Right atrium auricular region (tissue), 2 donors: ENCODE measurements around the gene TINAG. TPM values are rescaled to one million over a fixed set of nuclear protein-coding genes. Genes with fewer than 3 reads are reported as not detected.

ENCODE experiments used
- DNase-seq: peaks from one replicate; pipeline ENCODE4 v3.0.0-alpha.2; 2019; ENCODE audit warnings: low spot score
- H3K27ac ChIP-seq, 2 donors: fragments of 200-600 bp; sonication (generic); 1 replicate in 1 of 2; 2 replicates in 1 of 2; pipeline ENCODE4 v1.5.1; 2016 to 2019
- H3K27me3 ChIP-seq, 2 donors: fragments of 200-600 bp; sonication (generic); one replicate each; pipeline versions ENCODE4 v1.5.1 to v1.6.0; 2017 to 2019
- H3K36me3 ChIP-seq: fragments of 200-600 bp; sonication (generic); one replicate; pipeline ENCODE4 v1.5.1; 2016
- H3K4me1 ChIP-seq, 2 donors: fragments of 200-600 bp; sonication (generic); one replicate each; pipeline versions ENCODE4 v1.5.1 to v1.6.0; 2017 to 2019
- H3K4me3 ChIP-seq, 2 donors: fragments of 200-600 bp; sonication (generic); 1 replicate in 1 of 2; 2 replicates in 1 of 2; pipeline ENCODE4 v1.5.1; 2017 to 2019; ENCODE audit warnings: mild to moderate bottlenecking in 1 of 2, moderate library complexity in 1 of 2
- H3K9me3 ChIP-seq, 2 donors: fragments of 200-600 bp; sonication (generic); one replicate each; pipeline ENCODE4 v1.5.1; 2019
- total RNA-seq, 2 donors: library from RNA; depleted of rRNA; stranded (reverse); fragments of >200 nt; gene quantifications; one replicate each; pipeline ENCODE4 v1.1.0, GENCODE V29; 2016
- TF ChIP-seq, protein P1 (sequence below), 2 donors: fragments of 200-600 bp; sonication (generic); IDR thresholded peaks; one replicate each; pipeline ENCODE4 v1.5.1; 2019; ENCODE audit warnings: antibody characterized with exemption in 2 of 2

The TINAG gene
- total RNA-seq, 2 donors from 2014 or later: 0.51 TPM; not detected in 1

DNA sequence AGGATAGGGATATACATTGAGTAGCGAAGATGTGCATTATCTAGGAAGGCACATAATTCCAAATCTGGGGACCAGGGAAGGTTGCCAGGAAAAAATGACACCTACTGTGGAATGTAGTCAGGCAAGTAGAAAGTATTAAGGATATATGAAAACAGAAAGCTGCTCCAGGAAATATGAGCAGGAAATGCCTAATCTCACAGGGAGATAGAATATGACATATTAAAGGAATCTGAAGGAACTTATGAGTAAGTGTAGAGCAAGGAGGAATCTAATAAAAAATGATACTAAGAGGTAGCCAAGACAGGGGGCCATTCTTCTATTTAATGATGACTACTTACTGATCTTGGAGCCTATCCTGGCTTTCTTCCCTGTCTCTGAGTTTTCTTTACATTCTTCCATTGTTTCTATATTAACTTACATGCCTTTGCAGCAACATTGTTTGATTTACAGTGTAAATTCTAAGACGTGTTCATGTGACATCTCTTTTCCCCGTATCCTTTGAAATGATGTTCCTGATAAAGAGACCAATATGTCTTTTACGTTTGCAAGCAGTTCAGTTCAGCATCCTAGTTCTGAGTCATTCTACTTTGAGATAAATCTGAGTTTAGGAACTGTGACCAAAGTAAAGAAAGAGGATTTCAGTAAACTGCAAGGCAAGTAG is 58.6 kb downstream of the TINAG start:
- TF ChIP-seq, protein P1, sequence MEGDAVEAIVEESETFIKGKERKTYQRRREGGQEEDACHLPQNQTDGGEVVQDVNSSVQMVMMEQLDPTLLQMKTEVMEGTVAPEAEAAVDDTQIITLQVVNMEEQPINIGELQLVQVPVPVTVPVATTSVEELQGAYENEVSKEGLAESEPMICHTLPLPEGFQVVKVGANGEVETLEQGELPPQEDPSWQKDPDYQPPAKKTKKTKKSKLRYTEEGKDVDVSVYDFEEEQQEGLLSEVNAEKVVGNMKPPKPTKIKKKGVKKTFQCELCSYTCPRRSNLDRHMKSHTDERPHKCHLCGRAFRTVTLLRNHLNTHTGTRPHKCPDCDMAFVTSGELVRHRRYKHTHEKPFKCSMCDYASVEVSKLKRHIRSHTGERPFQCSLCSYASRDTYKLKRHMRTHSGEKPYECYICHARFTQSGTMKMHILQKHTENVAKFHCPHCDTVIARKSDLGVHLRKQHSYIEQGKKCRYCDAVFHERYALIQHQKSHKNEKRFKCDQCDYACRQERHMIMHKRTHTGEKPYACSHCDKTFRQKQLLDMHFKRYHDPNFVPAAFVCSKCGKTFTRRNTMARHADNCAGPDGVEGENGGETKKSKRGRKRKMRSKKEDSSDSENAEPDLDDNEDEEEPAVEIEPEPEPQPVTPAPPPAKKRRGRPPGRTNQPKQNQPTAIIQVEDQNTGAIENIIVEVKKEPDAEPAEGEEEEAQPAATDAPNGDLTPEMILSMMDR (IDR thresholded peaks at IDR 0.05): no peak
- Histone ChIP-seq H3K4me1 (no peaks in the 10 kb centered on the region), H3K27ac (no peak overlapping the region), H3K9me3 (no peaks in the 10 kb centered on the region), H3K36me3 (no peaks in the 10 kb centered on the region), H3K4me3 (no peak overlapping the region), H3K27me3 (no peaks in the 10 kb centered on the region)
- DNase-seq: no peak

DNA sequence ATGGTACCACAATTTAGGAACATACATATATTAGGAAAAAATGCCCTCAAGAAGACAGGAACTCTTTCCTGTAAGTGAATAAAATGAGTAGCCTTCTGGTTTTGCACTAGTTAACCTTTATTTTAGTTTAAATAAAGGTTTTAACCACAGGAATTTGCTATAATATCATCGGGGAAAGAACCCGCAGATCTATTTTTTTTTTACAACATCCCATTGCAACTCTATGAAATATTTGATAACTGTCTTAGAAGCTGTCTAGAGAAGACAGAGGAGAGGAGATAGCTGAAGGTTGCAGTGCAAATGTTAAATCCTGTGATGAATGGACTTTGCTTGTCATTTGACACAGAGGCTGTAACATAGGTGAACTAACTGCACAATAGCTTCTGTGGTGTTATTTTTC is 69.5 kb downstream of the TINAG start:
- H3K4me3 ChIP-seq: no peak overlapping the region
- TF ChIP-seq, protein P1 (IDR thresholded peaks at IDR 0.05): no peak
- H3K27ac ChIP-seq: no peak overlapping the region
- H3K9me3 ChIP-seq: no peaks in the 10 kb centered on the region
- no peaks in the 10 kb centered on the region for H3K36me3 ChIP-seq
- H3K27me3 ChIP-seq: no peaks in the 10 kb centered on the region
- no peaks in the 10 kb centered on the region for H3K4me1 ChIP-seq
- DNase-seq: no peak

DNA sequence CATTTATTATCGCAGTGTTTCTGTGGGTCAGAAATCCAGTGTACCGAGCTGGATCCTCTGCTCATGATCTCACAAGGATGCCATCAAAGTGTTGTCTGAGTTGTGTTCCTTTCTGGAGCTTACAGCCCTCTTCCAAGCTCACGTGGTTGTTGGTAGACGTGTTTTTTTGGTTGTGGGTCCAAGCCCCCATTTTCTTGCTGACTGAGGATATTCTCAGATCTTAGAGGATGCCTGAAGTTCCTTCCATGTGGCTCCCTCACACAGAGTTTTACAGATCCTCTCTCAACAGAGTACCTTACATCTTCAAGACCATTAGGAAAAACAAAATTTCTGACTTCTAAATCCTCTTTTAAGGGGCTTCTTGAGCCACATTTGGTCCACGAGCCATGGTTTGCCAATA is 78.1 kb downstream of the TINAG start:
- no peak overlapping the region for H3K4me3 ChIP-seq
- no peaks in the 10 kb centered on the region for H3K9me3 ChIP-seq
- no peaks in the 10 kb centered on the region for H3K36me3 ChIP-seq
- no peaks in the 10 kb centered on the region for H3K4me1 ChIP-seq
- H3K27me3 ChIP-seq: no peaks in the 10 kb centered on the region
- H3K27ac ChIP-seq: no peak overlapping the region
- DNase-seq: no peak
- TF ChIP-seq, protein P1 (IDR thresholded peaks at IDR 0.05): no peak

DNA sequence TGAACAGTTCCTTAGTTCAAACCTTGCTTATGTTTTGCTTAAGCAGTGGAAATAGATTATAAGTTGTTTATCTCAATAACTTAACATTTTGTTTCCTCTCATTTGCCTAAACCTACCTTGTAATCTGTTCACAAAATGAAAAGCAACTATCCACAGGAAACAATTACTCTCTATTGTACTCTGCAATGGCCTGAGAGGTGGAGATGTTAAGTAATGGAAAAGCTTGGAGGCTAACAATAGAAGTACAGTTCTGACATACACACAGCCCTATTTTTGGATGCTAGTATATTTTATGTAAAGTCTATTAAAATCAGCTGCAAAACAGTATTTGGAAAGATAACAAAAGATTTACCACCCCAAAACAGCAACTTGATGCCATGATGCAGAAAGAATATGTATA is 82.1 kb downstream of the TINAG start:
- TF ChIP-seq, protein P1 (IDR thresholded peaks at IDR 0.05): no peak
- Histone ChIP-seq H3K36me3 (no peaks in the 10 kb centered on the region), H3K4me1 (no peaks in the 10 kb centered on the region), H3K27me3 (no peaks in the 10 kb centered on the region), H3K9me3 (peaks cover 0 to 3% of the 10 kb centered on the region in 2 donors), H3K27ac (no peak overlapping the region), H3K4me3 (no peak overlapping the region)
- DNase-seq: no peak

DNA sequence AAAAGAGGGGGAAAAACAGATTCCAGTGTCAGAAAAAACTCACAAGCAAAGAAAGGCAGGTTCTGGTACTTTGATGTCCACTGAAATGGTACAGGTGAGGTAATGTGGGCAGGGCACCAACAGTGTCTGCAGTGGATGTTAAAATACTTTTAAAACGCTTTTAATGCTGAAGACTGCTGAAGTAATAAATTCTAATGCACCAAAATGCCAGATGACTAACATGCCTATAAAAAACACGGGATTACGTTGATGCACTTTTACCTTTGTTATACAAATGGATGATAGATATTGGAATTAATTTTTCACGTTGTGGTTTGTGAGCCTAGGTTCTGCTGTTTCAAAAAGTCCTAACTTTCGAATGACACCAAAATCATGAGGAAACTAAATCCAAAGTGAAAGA is 83.3 kb downstream of the TINAG start:
- no peaks in the 10 kb centered on the region for H3K4me1 ChIP-seq
- H3K36me3 ChIP-seq: no peaks in the 10 kb centered on the region
- peaks cover 0 to 3% of the 10 kb centered on the region in 2 donors for H3K9me3 ChIP-seq
- TF ChIP-seq, protein P1 (IDR thresholded peaks at IDR 0.05): no peak
- H3K27me3 ChIP-seq: no peaks in the 10 kb centered on the region
- DNase-seq: no peak
- no peak overlapping the region for H3K27ac ChIP-seq
- no peak overlapping the region for H3K4me3 ChIP-seq

DNA sequence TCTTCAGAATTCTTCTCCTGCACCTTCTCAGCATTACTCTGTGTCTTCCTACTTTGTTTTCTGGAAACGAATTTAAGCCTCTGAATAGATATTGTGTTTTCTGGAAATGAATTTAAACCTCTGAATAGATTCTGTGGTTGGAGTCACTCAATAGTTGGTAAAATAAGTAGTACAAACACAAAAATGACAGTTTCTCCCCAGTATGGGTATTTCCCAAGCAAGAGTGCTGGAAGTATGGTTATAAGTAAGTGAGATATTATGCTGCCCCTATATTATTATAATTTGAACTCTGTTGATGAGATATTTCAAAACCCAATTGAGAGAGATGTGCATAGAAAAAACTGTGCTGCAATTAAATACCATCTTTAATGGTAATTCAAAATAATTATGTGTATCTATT is 94.9 kb downstream of the TINAG start:
- Histone ChIP-seq H3K27ac (no peak overlapping the region), H3K4me3 (no peak overlapping the region), H3K4me1 (no peaks in the 10 kb centered on the region), H3K27me3 (no peaks in the 10 kb centered on the region), H3K36me3 (no peaks in the 10 kb centered on the region), H3K9me3 (no peaks in the 10 kb centered on the region)
- TF ChIP-seq, protein P1 (IDR thresholded peaks at IDR 0.05): no peak
- DNase-seq: no peak
